CD4-positive, alpha-beta T cell treated with Interleukin-1 beta for 1 hour (primary cell): ENCODE results near the gene PLPPR5.

Experiments used
- DNase-seq, 2 donors: peaks; one replicate each; pipeline ENCODE4 v3.0.0-alpha.2; 2020 to 2022

The PLPPR5 gene

GRCh38 chr1:98967122-98967521 is 37.5 kb downstream of the PLPPR5 start:
- no peak for DNase-seq

GRCh38 chr1:98965394-98965793 is 39.3 kb downstream of the PLPPR5 start:
- no peak for DNase-seq

- no peak for DNase-seq
Measured at GRCh38 chr1:98964198-98964597, 40.5 kb downstream of the PLPPR5 start.

- DNase-seq: no peak
Measured at GRCh38 chr1:98963064-98963758, 41.5 kb downstream of the PLPPR5 start.

- no peak for DNase-seq
Measured at GRCh38 chr1:98962156-98962555, 42.5 kb downstream of the PLPPR5 start.

DNA sequence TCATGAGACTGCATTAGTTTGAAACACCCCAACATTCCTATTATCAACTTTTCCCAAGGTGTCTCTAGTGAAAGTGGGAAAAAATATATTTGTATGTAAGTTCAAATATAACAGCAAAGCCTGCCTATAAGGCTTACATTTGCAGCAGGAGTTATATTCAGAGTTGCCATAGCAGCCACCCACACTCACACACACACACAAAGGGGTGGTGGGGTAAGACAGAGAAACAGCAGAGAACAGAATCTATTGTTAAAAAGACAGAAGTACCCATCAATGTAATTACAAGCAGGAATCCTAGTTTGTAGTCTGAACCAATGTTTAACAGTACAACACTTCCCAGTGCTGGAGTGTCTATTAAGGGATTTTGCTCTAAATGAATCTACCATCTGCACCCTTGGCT is 55.0 kb downstream of the PLPPR5 start:
- DNase-seq: no peak

- no peak for DNase-seq
Measured at GRCh38 chr1:98949166-98949565, 55.5 kb downstream of the PLPPR5 start.

GRCh38 chr1:98947071-98947470 is 57.6 kb downstream of the PLPPR5 start:
- no peak for DNase-seq

- DNase-seq: no peak
Measured at GRCh38 chr1:98940722-98941079, 64.0 kb downstream of the PLPPR5 start.

- peak in 1 of 2 donors; percentile 12 for DNase-seq
Measured at GRCh38 chr1:98940069-98940721, 64.5 kb downstream of the PLPPR5 start.

GRCh38 chr1:98939471-98939870 is 65.2 kb downstream of the PLPPR5 start:
- DNase-seq: no peak

- DNase-seq: no peak
Measured at GRCh38 chr1:98937347-98937746, 67.3 kb downstream of the PLPPR5 start.

DNA sequence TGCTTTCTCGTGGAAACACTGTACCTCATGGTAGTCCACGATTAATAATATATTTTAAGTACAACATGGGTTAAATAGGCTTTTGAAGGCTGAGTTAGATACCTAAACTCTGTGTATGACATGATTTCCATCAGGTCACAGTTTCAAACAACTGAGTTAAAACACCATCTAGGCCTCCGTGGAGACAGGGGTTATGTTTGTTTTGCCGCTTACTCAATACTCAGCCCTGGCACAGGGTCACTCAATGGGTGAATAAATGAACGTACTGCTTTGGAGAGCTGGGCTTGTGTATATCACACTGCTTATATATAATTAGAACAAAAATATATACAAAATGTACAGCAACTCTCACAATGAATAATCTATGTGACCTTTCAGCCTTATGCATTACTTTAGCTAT is 72.5 kb downstream of the PLPPR5 start:
- DNase-seq: no peak

DNA sequence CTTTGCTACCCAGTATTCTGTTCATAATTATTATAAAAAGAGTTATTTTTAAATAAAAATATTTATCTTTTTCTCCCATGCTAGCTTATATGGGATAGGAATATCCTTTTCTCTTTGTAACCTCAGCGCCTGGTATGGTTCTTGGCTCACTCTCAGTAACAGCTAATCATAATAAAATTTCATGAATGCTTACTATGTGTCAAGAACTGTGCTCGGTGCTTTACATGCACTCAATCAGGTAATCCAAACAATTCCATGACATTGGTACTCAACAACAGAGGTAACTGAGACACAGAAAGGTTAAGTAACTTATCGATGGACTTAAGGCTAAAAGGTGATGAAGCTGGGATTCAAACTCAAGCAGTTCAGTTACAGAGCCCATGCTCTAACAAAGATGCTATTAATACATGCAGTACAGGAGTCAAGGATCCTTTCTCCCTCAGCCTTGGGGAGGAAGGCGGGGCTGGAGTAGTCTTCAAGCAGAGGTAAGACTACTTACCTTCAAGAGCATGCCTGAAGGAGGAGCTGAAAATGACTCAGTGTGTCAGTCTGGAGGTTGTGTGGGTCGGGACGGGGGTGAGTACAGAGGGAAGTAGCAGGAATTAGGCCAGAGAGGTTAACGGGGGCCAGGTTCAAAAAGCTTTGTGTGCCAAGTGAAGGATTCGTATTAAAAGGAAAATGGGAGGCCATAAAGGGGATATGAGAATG is 73.4 kb downstream of the PLPPR5 start:
- DNase-seq: no peak

DNA sequence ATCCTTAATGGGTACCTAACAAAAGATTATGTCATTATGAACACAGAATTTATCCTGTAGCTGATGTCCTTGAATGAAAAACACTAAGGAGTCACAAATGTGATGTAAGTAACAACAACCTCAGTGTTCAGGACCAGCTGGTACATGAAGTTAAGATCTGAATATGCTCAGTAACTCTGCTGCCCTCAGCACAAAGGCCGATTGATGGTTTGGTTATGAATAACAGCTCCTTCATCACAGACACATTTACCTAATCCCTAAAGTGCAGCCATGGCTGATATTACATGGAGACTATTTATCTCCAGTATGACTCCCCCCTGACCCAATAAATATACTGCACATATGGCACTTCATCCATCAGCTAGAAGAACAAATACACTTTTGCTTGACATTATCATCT is 75.2 kb downstream of the PLPPR5 start:
- no peak for DNase-seq

GRCh38 chr1:98926597-98926996 is 78.1 kb downstream of the PLPPR5 start:
- DNase-seq: no peak

DNA sequence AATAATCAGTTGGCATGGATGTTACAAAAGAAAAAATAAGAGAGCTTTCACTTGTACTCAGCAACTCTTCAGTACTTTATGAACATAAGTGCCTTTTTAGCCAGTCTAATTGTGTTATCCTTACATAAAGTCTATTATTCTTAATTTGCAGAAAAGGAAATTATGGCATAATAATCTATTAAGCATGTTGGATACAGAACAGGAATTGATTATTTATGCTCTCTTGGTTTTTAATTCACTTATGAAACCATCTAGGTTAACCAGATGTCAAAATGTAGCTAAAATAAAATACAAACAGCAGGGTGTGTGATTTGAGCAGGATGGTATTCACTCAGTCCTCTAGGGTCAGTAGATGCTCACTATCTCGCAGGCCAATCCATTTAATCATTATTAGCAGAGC is 79.7 kb downstream of the PLPPR5 start:
- DNase-seq: no peak

DNA sequence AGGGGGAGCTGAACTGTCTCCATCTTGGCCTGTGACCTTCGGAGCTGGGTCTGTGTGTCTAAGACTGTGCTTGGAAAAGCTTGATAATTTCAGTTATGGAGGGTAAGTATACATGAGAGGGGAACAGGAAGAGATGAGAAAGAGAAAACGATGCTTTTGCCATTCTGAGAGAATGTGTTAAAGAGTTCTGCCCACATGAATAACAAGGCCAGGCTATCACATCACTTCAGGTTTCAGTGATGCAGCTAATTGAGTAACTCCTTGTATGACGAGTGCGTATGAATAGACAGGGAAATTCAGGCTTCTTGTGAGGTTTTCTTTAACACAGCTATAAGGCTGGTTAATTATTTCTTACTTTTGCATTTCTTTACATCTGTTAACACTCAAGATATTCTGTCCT is 81.0 kb downstream of the PLPPR5 start:
- no peak for DNase-seq

- DNase-seq: no peak
Measured at GRCh38 chr1:98921817-98922216, 82.8 kb downstream of the PLPPR5 start.

DNA sequence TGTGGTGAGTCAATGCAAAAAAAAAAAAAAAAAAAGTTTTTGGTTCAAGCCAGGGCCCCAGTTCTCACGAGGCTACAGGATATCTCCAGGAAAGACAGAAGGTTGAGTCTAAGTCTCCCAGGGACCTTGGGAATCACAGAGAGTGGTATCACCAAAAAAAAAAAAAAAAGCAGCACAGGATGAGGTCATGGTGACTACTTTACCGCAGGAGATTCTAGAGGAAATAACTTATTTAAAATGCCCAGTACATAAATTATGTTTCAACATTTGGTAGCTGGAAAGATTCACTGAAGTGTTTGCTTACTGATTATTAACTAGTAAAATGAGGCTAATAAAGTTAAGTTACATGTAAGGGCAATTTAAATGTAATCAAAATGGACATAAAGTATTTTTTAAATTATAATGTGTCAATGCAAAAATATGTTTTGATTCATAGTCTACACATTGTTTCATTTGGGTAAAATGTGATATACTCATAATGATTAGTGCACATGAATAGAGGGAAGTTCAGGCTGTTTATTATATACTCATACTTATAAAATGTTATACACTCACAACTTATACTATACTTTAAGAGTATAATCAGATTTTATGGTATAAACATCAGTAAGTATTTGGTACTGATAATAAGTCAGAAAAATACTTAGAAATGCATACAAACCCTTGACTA is 84.1 kb downstream of the PLPPR5 start:
- no peak for DNase-seq

DNA sequence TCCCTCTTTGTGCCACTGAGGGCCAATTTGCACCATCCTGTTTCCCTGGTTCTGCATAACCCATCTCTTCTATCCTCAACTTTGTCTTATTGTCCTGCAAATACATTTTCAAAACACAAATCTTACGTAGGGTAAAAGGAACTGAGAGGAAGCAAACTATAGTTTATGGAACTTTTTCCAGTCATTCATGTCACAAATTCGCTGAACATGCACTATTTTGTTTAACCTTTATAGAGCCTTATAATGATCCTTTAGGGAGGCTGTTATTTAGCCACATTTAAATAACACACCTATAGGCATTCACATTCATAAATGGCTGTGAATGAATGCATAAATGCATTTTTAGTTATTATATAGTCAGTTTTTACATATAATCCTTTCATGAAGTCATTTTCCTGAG is 85.0 kb downstream of the PLPPR5 start:
- DNase-seq: no peak

DNA sequence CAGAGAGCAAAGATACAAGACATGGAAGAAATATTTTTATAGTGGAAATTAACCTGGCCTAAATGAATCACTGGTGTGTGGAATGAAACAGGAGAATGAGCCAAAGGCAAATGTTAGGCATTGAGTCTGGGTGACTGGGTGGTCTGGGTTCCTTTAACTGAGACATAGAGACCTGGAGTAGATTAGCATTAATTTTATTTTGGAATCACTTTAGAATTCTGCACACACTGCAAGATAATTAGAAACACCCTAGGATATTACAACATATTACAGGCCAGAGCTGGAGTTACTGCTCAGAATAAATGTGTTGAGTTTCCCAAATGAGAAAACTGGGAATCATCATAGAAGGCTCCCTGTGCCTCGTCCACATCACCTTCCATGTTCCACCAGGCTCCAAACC is 85.5 kb downstream of the PLPPR5 start:
- no peak for DNase-seq

GRCh38 chr1:98914547-98914946 is 90.1 kb downstream of the PLPPR5 start:
- DNase-seq: no peak

- DNase-seq: no peak
Measured at GRCh38 chr1:98910827-98911226, 93.8 kb downstream of the PLPPR5 start.
